Activated T-helper 1 cell treated with anti-CD3 and anti-CD28 coated beads, Interleukin-12 subunit alpha, Interleukin-12 subunit beta, Interleukin-2, Interleukin-4 antibody, amounts not matched to agents 30 ng/mL and 10 ng/mL and 1 ng/mL, durations not matched to agents 14 hours and 24 hours and 36 hours (primary cell): ENCODE data around the gene BCAR3. TPM values are rescaled to one million over a fixed set of nuclear protein-coding genes. Genes with fewer than 3 reads are reported as not detected.

ENCODE experiments used
- DNase-seq: peaks from one replicate; pipeline ENCODE4 v3.0.0; 2021; ENCODE audit warnings: low spot score
- H3K27ac Mint-ChIP-seq: one replicate; pipeline ENCODE4 v1.8.0; 2021; ENCODE audit warnings: mild to moderate bottlenecking, mixed read lengths
- H3K27me3 Mint-ChIP-seq: one replicate; pipeline ENCODE4 v1.8.0; 2022; ENCODE audit warnings: mild to moderate bottlenecking, moderate library complexity, mixed read lengths; ENCODE audit not compliant: insufficient read depth
- H3K36me3 Mint-ChIP-seq: one replicate; pipeline ENCODE4 v1.8.0; 2021; ENCODE audit warnings: low read depth, mixed read lengths
- H3K4me1 Mint-ChIP-seq: one replicate; pipeline ENCODE4 v1.8.0; 2021; ENCODE audit warnings: low read depth, mixed read lengths
- H3K4me3 Mint-ChIP-seq: one replicate; pipeline ENCODE4 v1.8.0; 2021; ENCODE audit warnings: mild to moderate bottlenecking, moderate library complexity, mixed read lengths
- H3K9me3 Mint-ChIP-seq: one replicate; pipeline ENCODE4 v1.8.0; 2021; ENCODE audit warnings: mixed read lengths
- intact Hi-C: fragments of 100-400 bp; cut with micrococcal nuclease; formaldehyde crosslinking; loops from one replicate; pipeline ENCODE4 v1.15.1; 2024
- total RNA-seq: library from RNA; stranded (reverse); gene quantifications from 2 replicates; pipeline ENCODE4 v1.2.3, GENCODE V29; 2022

BCAR3 gene
- total RNA-seq, 1 donor from 2014 or later = 1.1 TPM

DNA sequence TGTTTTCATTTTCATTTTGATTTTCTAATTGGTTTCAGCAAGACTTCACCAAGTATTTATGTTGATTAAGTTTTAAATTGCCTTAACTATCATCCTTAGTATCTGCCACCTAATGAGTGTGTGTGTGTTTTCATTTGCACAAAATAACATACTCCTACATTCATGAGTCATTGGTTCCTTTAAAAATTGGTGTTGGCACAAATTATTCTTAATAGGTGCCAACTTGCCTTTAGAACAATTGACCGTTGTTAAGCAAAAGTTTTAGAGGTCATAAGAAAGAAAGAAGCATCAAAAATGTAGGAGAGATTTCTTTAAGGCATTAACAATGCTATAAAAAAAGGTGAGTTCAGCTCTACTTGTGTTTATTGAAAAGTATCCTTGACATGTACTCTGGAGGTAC is 156.2 kb downstream of the BCAR3 start:
- Mint-ChIP-seq H3K27me3 (peaks cover 8% of the 10 kb centered on the region), H3K36me3 (no peaks in the 10 kb centered on the region), H3K27ac (no peak overlapping the region), H3K9me3 (no peaks in the 10 kb centered on the region), H3K4me3 (no peak overlapping the region), H3K4me1 (no peaks in the 10 kb centered on the region)
- intact Hi-C loops = no loop called here
- DNase-seq = no peak

DNA sequence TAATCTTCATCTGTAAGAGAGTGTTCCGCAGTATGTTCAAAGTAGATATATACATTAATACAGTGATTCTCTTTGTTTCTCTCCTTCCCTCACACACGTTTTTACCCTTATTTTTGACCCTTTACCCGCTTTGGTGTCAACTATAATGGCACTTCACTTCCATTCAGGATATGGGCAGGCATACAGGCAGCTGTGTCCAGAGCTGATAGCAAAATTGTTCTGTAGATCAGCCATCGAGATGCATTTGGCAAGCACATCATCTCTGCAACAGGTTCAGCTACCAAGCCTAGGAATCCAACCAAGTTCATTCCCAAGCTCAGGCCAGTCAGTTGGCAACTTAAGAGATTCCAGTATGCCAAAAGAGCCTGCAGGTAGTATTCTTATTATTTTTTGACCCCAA is 158.9 kb downstream of the BCAR3 start:
- H3K36me3 Mint-ChIP-seq = no peaks in the 10 kb centered on the region
- no peak overlapping the region for H3K27ac Mint-ChIP-seq
- peaks cover 8% of the 10 kb centered on the region for H3K27me3 Mint-ChIP-seq
- intact Hi-C loops = no loop called here
- no peaks in the 10 kb centered on the region for H3K4me1 Mint-ChIP-seq
- H3K9me3 Mint-ChIP-seq = no peaks in the 10 kb centered on the region
- DNase-seq = no peak
- no peak overlapping the region for H3K4me3 Mint-ChIP-seq

DNA sequence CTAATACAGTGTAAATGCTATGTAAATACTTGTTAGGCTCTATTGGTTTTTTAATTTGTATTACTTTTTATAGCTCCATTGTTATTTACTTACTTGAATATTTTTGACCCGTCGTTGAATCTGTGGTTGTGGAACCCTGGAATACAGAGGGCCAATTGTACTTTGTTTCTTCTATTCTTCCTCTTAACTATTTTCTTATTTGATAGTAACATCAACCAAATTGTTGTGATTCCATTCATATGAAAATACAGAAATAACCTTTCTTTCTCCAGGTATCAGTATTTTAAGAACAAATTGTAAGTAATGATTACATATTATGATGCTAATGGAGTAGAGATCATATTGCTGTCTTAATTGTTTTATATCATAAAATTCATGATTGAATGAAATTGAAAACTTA is 160.0 kb downstream of the BCAR3 start:
- no peak overlapping the region for H3K27ac Mint-ChIP-seq
- intact Hi-C loops = no loop called here
- H3K4me1 Mint-ChIP-seq = no peaks in the 10 kb centered on the region
- peaks cover 8% of the 10 kb centered on the region for H3K27me3 Mint-ChIP-seq
- H3K36me3 Mint-ChIP-seq = no peaks in the 10 kb centered on the region
- no peak overlapping the region for H3K4me3 Mint-ChIP-seq
- H3K9me3 Mint-ChIP-seq = no peaks in the 10 kb centered on the region
- no peak for DNase-seq

DNA sequence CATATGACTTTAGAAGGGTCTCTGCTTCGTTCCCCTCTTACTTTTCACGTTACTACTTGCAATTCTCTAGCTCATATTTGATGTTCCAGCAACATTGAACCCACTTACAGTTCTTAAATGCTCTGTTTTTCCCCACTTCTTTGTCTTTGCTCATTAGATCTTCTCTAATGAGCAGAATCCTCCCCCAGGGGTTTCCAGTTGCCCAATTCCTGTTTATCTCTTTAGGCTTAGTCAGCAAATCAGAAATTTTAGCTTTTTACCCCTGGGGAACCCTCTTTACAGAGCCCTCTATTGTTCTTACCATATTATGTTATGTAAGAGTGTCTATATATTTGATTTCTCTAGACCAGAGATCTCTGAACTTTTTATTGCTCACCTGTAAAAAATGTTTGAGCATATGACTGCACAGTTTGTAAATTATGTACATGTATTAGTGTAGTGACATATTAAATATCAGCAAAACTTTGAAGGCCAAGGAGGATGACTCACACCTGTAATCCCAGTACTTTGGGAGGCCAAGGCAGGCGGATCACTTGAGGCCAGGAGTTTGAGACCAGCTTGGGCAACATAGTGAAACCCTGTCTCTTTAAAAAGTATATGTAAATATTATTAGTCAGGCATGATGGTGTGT is 162.3 kb downstream of the BCAR3 start:
- no peak for DNase-seq
- intact Hi-C loops = no loop called here
- Mint-ChIP-seq H3K4me1 (no peaks in the 10 kb centered on the region), H3K9me3 (no peaks in the 10 kb centered on the region), H3K27ac (no peak overlapping the region), H3K36me3 (no peaks in the 10 kb centered on the region), H3K4me3 (no peak overlapping the region), H3K27me3 (peaks cover 6% of the 10 kb centered on the region)

DNA sequence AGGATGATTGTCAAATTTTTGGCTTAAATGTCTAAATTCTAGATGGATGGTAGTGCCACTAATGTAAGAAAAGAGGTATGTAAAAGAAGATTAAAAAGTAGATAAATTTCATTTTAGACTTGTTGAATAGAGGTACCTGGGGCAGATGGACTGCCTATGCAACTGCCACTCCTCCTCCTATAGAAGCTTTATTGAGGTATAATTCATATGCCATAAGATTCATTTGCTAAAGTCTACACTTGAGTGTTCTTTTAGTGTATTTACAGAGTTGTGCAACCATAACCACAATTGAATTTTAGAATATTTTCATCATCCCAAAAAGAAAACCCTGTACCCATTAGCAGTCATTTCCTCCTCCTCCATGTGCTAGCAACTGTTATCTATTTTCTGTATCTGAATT is 163.1 kb downstream of the BCAR3 start:
- intact Hi-C loops = no loop called here
- Mint-ChIP-seq H3K27ac (no peak overlapping the region), H3K27me3 (peaks cover 6% of the 10 kb centered on the region), H3K4me1 (no peaks in the 10 kb centered on the region), H3K4me3 (no peak overlapping the region), H3K9me3 (no peaks in the 10 kb centered on the region), H3K36me3 (no peaks in the 10 kb centered on the region)
- no peak for DNase-seq

DNA sequence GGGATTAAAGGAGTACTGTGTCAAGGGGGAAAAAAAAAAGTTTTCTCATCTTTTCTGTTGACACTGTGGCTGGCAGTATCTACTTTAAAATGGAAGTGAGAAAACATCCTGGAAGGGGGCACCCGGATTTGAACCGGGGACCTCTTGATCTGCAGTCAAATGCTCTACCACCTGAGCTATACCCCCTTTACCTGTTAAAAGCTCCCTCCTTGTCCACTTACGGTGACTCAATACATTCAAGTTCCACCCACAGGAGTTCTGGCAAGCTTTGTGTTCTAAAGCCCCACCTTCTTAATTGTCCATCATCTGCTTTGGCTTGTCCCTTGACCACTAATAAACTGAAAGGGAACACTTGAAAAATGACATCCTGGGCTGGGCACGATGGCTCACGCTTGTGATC is 165.5 kb downstream of the BCAR3 start:
- intact Hi-C loops = no loop called here
- Mint-ChIP-seq H3K4me3 (no peak overlapping the region), H3K4me1 (no peaks in the 10 kb centered on the region), H3K9me3 (no peaks in the 10 kb centered on the region), H3K36me3 (no peaks in the 10 kb centered on the region), H3K27ac (no peak overlapping the region), H3K27me3 (peaks cover 6% of the 10 kb centered on the region)
- DNase-seq = no peak

Other genes with a start within 250 kb of the BCAR3 start
- gene FNBP1L, start 233.7 kb downstream of the BCAR3 start, total RNA-seq = 0.16 and 0.29 TPM in 2 replicates
- 80.3 and 90.8 TPM in 2 replicates for gene DNTTIP2, start 197.4 kb upstream of the BCAR3 start, total RNA-seq
- gene GCLM, start 227.6 kb upstream of the BCAR3 start, total RNA-seq = 20.2 and 23.8 TPM in 2 replicates